Body of pancreas (tissue), 4 donors: Measurements from ENCODE around the gene ISOC2. TPM values are rescaled to one million over a fixed set of nuclear protein-coding genes. Genes with fewer than 3 reads are reported as not detected.

ENCODE experiments used
- ATAC-seq: fragments of 150-250 bp; one replicate; pipeline ENCODE4 v1.9.1; 2016
- DNase-seq, 4 donors: peaks; one replicate each; pipeline ENCODE4 v3.0.0-alpha.2; 2019
- H3K27ac ChIP-seq, 4 donors: fragments of 200-600 bp; sonication (generic); 1 replicate in 3 of 4; 2 replicates in 1 of 4; pipeline versions ENCODE4 v1.5.1 to v1.6.1; 2016 to 2019; ENCODE audit warnings: mild to moderate bottlenecking in 1 of 4, mixed read lengths in 1 of 4, moderate library complexity in 1 of 4
- H3K27me3 ChIP-seq, 2 donors: fragments of 200-600 bp; sonication (generic); one replicate each; pipeline ENCODE4 v1.6.0; 2016; ENCODE audit warnings: mild to moderate bottlenecking in 1 of 2
- H3K36me3 ChIP-seq, 2 donors: fragments of 200-600 bp; sonication (generic); replicated peaks in 1 of 2; 2 replicates each; pipeline ENCODE4 v1.5.1; 2016; ENCODE audit warnings: low read depth in 2 of 2; ENCODE audit not compliant: insufficient read depth in 1 of 2
- H3K4me1 ChIP-seq: fragments of 200-600 bp; sonication (generic); one replicate; pipeline ENCODE4 v1.6.0; 2016
- H3K4me3 ChIP-seq, 2 donors: fragments of 200-600 bp; sonication (generic); 1 replicate in 1 of 2; 2 replicates in 1 of 2; pipeline ENCODE4 v1.5.1; 2016 to 2019
- H3K9me3 ChIP-seq, 3 donors: fragments of 200-600 bp; sonication (generic); 1 replicate in 2 of 3; 2 replicates in 1 of 3; pipeline ENCODE4 v1.5.1; 2016
- POLR2A ChIP-seq, 3 donors: fragments of 450-650 bp; IDR thresholded peaks; one replicate each; pipeline ENCODE4 v1.6.1; 2016; ENCODE audit warnings: antibody characterized with exemption in 3 of 3, mild to moderate bottlenecking in 2 of 3
- WGBS, 2 donors: methylation state at CpG; one replicate each; pipeline ENCODE4 v1.1.5; 2017; 5-methylcytosine and 5-hydroxymethylcytosine counted together
- intact Hi-C: fragments of 100-400 bp; cut with DNase I; formaldehyde crosslinking; loops from one replicate; pipeline ENCODE4 v1.15.1; 2023
- total RNA-seq, 2 donors: library from RNA; depleted of rRNA; stranded (reverse); fragments of >200 nt; gene quantifications; one replicate each; pipeline ENCODE4 v1.1.0, GENCODE V29; 2016
- TF ChIP-seq, protein P1 (sequence below), 7 experiments: fragments of 450-650 bp in 4 of 7; fragments of 200-600 bp in 3 of 7; sonication (generic) in 3 of 7; IDR thresholded peaks; one replicate each; pipeline ENCODE4 v1.5.1; 2016 to 2019; ENCODE audit warnings: antibody characterized with exemption in 7 of 7

The ISOC2 gene
- total RNA-seq, 2 donors from 2014 or later: 38.4 to 75.8 TPM

DNA sequence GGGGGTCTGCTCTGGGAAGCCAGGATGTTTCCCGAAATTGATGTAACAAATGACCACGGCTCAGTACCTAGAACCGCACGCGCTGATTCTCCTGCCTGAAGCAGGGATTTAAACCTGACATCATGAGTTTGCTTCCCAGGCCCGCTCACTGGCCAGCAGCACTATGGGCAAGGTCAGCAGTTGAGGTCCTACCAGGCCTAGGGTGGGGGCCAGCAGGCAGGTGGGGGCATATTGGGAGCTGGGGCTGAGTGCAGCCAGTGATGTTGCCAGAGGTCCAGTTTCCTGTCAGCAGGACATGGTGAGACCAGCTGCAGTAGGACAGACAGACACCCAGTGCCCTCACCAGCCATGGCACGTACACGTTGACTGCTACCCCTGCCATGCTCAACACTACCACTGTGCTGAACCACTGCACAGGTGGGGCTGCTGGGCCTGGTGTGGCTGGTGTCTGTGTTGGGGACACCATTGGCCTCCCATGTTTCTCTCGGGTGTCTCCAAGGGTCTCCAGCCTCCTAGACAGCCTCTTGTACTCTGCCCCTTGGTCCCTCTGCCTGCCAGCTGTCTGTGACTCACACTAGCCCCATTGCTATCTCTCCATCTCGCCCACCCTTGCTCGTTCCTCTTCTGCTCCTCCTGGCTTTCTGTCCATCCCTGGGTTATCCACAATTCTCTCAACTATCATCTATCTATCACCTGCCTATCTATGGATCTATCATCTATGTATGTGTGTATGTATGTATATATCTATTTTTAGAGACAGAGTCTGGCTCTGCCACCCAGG, 4.2 kb upstream of the ISOC2 start:
- intact Hi-C loops: no loop called here
- no peak for DNase-seq
- 73% methylated on average over 7 to 11 of the region's 11 CpGs for WGBS, 2 donors

DNA sequence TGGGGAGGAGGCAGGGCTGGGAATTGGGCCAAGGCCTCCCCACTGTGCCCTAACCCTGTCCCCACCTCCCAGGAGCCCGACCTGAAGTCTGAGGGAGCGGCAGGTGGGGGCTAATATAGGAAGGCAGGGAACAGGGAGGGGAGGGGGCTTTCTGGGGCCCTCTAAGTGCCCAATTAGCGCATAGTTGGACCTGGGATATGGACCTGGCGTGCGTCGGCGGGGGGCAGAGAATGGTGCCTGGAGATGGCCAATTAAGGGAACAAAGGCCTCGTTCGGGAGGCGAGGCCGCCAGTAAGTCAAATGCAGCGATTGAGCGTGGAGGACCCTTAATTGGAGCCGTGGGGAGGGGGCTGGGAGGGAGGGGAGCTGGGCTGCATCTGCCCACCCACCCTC, 3.2 kb upstream of the ISOC2 start, which contains the start of gene C19orf85:
Gene C19orf85 (minus strand): TSS at position 90 of the 393 bp plus-strand sequence. CDS start 197 bp downstream, outside the sequence.
- Histone ChIP-seq H3K4me1 (peaks cover 36% of the 10 kb centered on the region), H3K9me3 (no peaks in the 10 kb centered on the region), H3K36me3 (no peaks in the 10 kb centered on the region), H3K4me3 (no peak within 1 kb of the TSS), H3K27me3 (no peaks in the 10 kb centered on the region), H3K27ac (no peak within 1 kb of the TSS)
- no peak for TF ChIP-seq POLR2A (IDR thresholded peaks at IDR 0.05)
- TF ChIP-seq, protein P1, sequence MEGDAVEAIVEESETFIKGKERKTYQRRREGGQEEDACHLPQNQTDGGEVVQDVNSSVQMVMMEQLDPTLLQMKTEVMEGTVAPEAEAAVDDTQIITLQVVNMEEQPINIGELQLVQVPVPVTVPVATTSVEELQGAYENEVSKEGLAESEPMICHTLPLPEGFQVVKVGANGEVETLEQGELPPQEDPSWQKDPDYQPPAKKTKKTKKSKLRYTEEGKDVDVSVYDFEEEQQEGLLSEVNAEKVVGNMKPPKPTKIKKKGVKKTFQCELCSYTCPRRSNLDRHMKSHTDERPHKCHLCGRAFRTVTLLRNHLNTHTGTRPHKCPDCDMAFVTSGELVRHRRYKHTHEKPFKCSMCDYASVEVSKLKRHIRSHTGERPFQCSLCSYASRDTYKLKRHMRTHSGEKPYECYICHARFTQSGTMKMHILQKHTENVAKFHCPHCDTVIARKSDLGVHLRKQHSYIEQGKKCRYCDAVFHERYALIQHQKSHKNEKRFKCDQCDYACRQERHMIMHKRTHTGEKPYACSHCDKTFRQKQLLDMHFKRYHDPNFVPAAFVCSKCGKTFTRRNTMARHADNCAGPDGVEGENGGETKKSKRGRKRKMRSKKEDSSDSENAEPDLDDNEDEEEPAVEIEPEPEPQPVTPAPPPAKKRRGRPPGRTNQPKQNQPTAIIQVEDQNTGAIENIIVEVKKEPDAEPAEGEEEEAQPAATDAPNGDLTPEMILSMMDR (IDR thresholded peaks at IDR 0.05): no peak
- intact Hi-C loops: no loop called here
- WGBS, 2 donors: 67 to 76% methylated on average over 13 to 14 of the region's 14 CpGs
- no peak for DNase-seq
- ATAC-seq: no peak

More for the DNA sequence above, 4.2 kb upstream of the ISOC2 start:
- no peaks in the 10 kb centered on the region for H3K36me3 ChIP-seq
- no peak overlapping the region for H3K4me3 ChIP-seq
- no peaks in the 10 kb centered on the region for H3K9me3 ChIP-seq
- no peak for TF ChIP-seq POLR2A (IDR thresholded peaks at IDR 0.05)
- TF ChIP-seq, protein P1 (IDR thresholded peaks at IDR 0.05): no peak
- no peak for ATAC-seq
- peaks cover 26% of the 10 kb centered on the region for H3K4me1 ChIP-seq
- no peak overlapping the region for H3K27ac ChIP-seq
- no peaks in the 10 kb centered on the region for H3K27me3 ChIP-seq

DNA sequence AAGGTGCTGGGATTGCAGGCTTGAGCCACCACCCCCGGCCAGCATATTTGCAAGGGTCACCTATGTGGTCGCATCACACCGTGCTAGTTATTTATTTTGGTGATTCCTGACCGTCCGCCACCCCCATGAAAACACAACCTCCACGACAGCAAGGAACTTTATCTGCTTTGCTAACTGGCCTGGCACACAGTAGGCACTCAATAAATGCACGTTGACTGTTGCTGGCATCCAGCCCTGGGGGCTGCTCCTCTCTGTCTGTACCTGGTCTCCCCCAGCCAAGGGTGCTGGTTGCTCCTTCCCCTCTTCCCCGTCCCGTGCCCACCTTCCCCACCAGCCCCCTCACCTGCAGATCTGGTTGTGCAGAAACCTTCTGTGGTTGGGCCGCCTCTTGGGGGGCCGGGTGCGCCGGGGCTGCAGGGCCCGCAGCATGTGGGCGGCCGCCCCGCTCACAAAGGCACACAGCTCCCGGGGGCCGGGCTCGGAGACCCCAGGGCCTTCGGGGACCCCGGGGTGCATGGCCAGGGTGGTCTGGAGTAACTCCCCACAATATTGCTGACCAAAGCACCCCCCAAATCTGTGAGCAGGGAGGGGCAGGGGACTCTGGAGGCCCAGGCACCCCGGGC, 2.7 kb upstream of the ISOC2 start:
- DNase-seq: no peak

DNA sequence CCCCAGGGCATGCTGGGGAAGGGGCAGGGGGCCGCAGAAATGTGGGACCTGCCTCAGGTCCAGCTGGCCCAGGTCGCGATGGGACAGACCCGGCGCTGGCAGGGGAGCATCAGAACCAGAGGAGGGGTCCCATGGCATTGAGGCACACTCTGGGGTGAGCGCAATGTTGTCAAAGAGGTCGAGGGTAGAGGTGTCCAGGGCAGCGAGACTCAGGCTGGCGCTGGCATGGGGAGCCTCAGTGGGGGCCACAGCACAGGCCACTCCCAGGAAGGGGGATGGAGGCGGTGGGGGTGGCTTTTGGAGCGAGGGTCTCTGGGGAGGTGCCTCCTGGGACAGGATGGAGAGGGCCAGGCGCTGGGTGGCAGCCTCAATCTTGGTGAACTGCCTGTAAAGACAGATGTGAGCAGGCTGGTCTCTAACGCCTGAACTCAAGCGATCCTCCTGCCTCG, 2.2 kb upstream of the ISOC2 start:
- ATAC-seq (no peak), DNase-seq (no peak)
- intact Hi-C loops: no loop called here
- Histone ChIP-seq H3K36me3 (no peaks in the 10 kb centered on the region), H3K27ac (no peak overlapping the region), H3K4me1 (peaks cover 38% of the 10 kb centered on the region), H3K4me3 (no peak overlapping the region), H3K27me3 (no peaks in the 10 kb centered on the region), H3K9me3 (no peaks in the 10 kb centered on the region)
- WGBS, 2 donors: 70 to 74% methylated on average over 11 to 15 of the region's 15 CpGs
- TF ChIP-seq POLR2A (IDR thresholded peaks at IDR 0.05): no peak
- TF ChIP-seq, protein P1 (IDR thresholded peaks at IDR 0.05): no peak

More for the DNA sequence above, 2.7 kb upstream of the ISOC2 start:
- H3K4me3 ChIP-seq: no peak overlapping the region
- 65 to 66% methylated on average over 16 to 22 of the region's 23 CpGs for WGBS, 2 donors
- intact Hi-C loops: no loop called here
- H3K27ac ChIP-seq: no peak overlapping the region
- ATAC-seq: no peak
- H3K4me1 ChIP-seq: peaks cover 38% of the 10 kb centered on the region
- no peaks in the 10 kb centered on the region for H3K27me3 ChIP-seq
- TF ChIP-seq, protein P1 (IDR thresholded peaks at IDR 0.05): no peak
- TF ChIP-seq POLR2A (IDR thresholded peaks at IDR 0.05): no peak
- H3K36me3 ChIP-seq: no peaks in the 10 kb centered on the region
- no peaks in the 10 kb centered on the region for H3K9me3 ChIP-seq
